Psoas muscle (tissue), 8 donors: Measurements from ENCODE around the gene MLIP. TPM values are rescaled to one million over a fixed set of nuclear protein-coding genes. Genes with fewer than 3 reads are reported as not detected.
"Not testable (repeated sequence)": the region's sequence is repeated elsewhere in the genome, so short reads cannot be mapped to it uniquely, and the experiment has no call there.

ENCODE experiments used
- ATAC-seq, 4 donors: fragments of 200-7000 bp; cut with Tn5 transposase; one replicate each; pipeline ENCODE4 v1.9.1; 2020; ENCODE audit warnings: moderate library complexity in 3 of 4, mild to moderate bottlenecking in 2 of 4
- DNase-seq, 2 donors: peaks; one replicate each; pipeline ENCODE4 v3.0.0-alpha.2; 2020
- H3K27ac ChIP-seq: fragments of 200-600 bp; one replicate; pipeline ENCODE4 v1.8.0; 2022
- H3K27me3 ChIP-seq, 3 donors: fragments of 200-600 bp in 1 of 3; one replicate each; pipeline versions ENCODE4 v1.6.1 to v1.8.0; 2013 to 2022; ENCODE audit warnings: low read length in 2 of 3, mild to moderate bottlenecking in 2 of 3, moderate library complexity in 1 of 3; ENCODE audit not compliant: insufficient read depth in 3 of 3
- H3K36me3 ChIP-seq, 2 donors: fragments of 200-600 bp in 1 of 2; one replicate each; pipeline versions ENCODE4 v1.6.1 to v1.8.0; 2013 to 2022; ENCODE audit warnings: low read depth in 1 of 2, mild to moderate bottlenecking in 1 of 2, moderate library complexity in 1 of 2; ENCODE audit not compliant: insufficient read depth in 1 of 2
- H3K4me1 ChIP-seq: fragments of 200-600 bp; one replicate; pipeline ENCODE4 v1.8.0; 2022
- H3K4me3 ChIP-seq: fragments of 200-600 bp; one replicate; pipeline ENCODE4 v1.8.0; 2022; ENCODE audit warnings: mild to moderate bottlenecking
- H3K9me3 ChIP-seq: fragments of 200-600 bp; one replicate; pipeline ENCODE4 v1.8.0; 2022
- WGBS, 3 donors: extraction: QIAGEN DNeasy Blood & Tissue Kit; methylation state at CpG; one replicate each; pipeline versions ENCODE4 v1.1.6 to v1.1.7; 2013; 5-methylcytosine and 5-hydroxymethylcytosine counted together
- intact Hi-C, 2 donors: fragments of 100-400 bp; cut with DNase I; formaldehyde crosslinking; loops; one replicate each; pipeline versions ENCODE4 v1.11.0 to v1.14.2; 2022
- polyA plus RNA-seq, 3 donors: library from polyadenylated mRNA; stranded (reverse); fragments of 200-250 nt; gene quantifications; one replicate each; pipeline ENCODE4 v1.2.3, GENCODE V29; 2013
- total RNA-seq, 4 donors: library from RNA; stranded (reverse); fragmentation: NEBNext Ultra II Directional in 2 of 4; extraction: Animal tissue kit (Norgen Biotek cat#: 25700) in 2 of 4; gene quantifications; one replicate each; pipeline versions ENCODE4 v1.2.1 to v1.2.4, GENCODE V29; 2021 to 2023
- TF ChIP-seq, protein P1 (sequence below): fragments of 200-600 bp; IDR thresholded peaks from one replicate; pipeline ENCODE4 v1.8.0; 2022; ENCODE audit warnings: antibody characterized with exemption
- donor health status: healthy with polysubstance abuse.
- donor health status: DM: no; HTN: no; CAD: no; lungs with moderate emphysema.
- donor health status: Bipolar disorder and iron deficiency.
- donor health status: healthy.
- donor health status: DM: yes; HTN: yes; CAD: no.
- donor health status: DM: no; HTN: no; CAD: no.
- donor health status: DM: no; HTN: no; CAD: no.
- donor health status: DM: yes; HTN: yes; CAD: no.

The MLIP gene
- total and polyA plus RNA-seq, 7 donors = 51.5 to 365 (median 163) TPM

- intact Hi-C loops = no loop called here
- Histone ChIP-seq H3K9me3 (no peaks in the 10 kb centered on the region), H3K27me3 (no peaks in the 10 kb centered on the region), H3K27ac (peak overlapping the region; percentile 11), H3K36me3 (peaks cover 0 to 46% of the 10 kb centered on the region in 2 donors), H3K4me1 (no peaks in the 10 kb centered on the region), H3K4me3 (no peak overlapping the region)
- ATAC-seq (peak in 1 of 4 donors; percentile 19), DNase-seq (no peak)
- WGBS, 3 donors = 66 to 72% (median 71%) methylated on average over 3 of the region's 3 CpGs
- TF ChIP-seq, protein P1, sequence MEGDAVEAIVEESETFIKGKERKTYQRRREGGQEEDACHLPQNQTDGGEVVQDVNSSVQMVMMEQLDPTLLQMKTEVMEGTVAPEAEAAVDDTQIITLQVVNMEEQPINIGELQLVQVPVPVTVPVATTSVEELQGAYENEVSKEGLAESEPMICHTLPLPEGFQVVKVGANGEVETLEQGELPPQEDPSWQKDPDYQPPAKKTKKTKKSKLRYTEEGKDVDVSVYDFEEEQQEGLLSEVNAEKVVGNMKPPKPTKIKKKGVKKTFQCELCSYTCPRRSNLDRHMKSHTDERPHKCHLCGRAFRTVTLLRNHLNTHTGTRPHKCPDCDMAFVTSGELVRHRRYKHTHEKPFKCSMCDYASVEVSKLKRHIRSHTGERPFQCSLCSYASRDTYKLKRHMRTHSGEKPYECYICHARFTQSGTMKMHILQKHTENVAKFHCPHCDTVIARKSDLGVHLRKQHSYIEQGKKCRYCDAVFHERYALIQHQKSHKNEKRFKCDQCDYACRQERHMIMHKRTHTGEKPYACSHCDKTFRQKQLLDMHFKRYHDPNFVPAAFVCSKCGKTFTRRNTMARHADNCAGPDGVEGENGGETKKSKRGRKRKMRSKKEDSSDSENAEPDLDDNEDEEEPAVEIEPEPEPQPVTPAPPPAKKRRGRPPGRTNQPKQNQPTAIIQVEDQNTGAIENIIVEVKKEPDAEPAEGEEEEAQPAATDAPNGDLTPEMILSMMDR = no peak
These were observed 82.3 kb downstream of the MLIP start for GRCh38 chr6:54193560-54193959.

DNA sequence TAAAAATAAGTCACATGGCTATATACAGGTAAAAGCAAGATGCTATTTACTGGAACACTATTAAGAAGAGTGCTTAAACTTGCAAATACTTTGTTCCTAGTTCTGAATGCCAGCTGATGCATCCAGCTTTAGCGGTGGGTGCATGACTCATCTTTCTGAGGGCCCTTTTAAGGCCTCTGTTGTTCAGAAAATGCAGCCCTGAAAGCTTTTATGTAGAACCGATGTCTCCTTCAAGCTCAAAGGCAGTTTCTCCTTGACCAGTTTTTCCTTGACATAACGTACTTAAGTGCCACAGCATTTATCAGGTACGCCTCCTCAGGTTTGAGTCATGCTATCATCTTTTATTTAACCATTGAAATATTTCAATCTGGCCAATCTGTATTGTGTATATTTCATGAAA, 82.8 kb downstream of the MLIP start:
- Histone ChIP-seq H3K4me1 (no peaks in the 10 kb centered on the region), H3K27ac (peak overlapping the region; percentile 11), H3K4me3 (no peak overlapping the region), H3K9me3 (no peaks in the 10 kb centered on the region), H3K36me3 (peaks cover 0 to 41% of the 10 kb centered on the region in 2 donors), H3K27me3 (no peaks in the 10 kb centered on the region)
- intact Hi-C loops = no loop called here
- ATAC-seq (peak in 3 of 4 donors; percentile 32 to 57 (median 44)), DNase-seq (no peak)
- 51 to 65% (median 52%) methylated on average over 4 of the region's 4 CpGs for WGBS, 3 donors
- TF ChIP-seq, protein P1 = no peak

GRCh38 chr6:54195637-54196036, 84.4 kb downstream of the MLIP start:
- H3K27me3 ChIP-seq = no peaks in the 10 kb centered on the region
- intact Hi-C loops = no loop called here
- ATAC-seq (no peak), DNase-seq (no peak)
- H3K27ac ChIP-seq = no peak overlapping the region
- H3K9me3 ChIP-seq = no peaks in the 10 kb centered on the region
- no peaks in the 10 kb centered on the region for H3K4me1 ChIP-seq
- H3K36me3 ChIP-seq = peaks cover 0 to 28% of the 10 kb centered on the region in 2 donors
- no peak overlapping the region for H3K4me3 ChIP-seq
- WGBS, 3 donors = 80 to 85% (median 83%) methylated on average over 3 of the region's 3 CpGs
- TF ChIP-seq, protein P1 = no peak

- Histone ChIP-seq H3K9me3 (no peaks in the 10 kb centered on the region), H3K27me3 (no peaks in the 10 kb centered on the region), H3K4me3 (no peak overlapping the region), H3K27ac (no peak overlapping the region), H3K36me3 (peaks cover 0 to 17% of the 10 kb centered on the region in 2 donors), H3K4me1 (no peaks in the 10 kb centered on the region)
- whole genome bisulfite sequencing, 3 donors = 94 to 96% (median 95%) methylated on average over 3 of the region's 3 CpGs
- ATAC-seq = peak in 1 of 4 donors; percentile 2
- TF ChIP-seq, protein P1 = no peak
- DNase-seq = no peak
- intact Hi-C loops = no loop called here
These were observed 85.7 kb downstream of the MLIP start for GRCh38 chr6:54196905-54197304.

GRCh38 chr6:54198134-54198533, 86.9 kb downstream of the MLIP start:
- Histone ChIP-seq H3K4me1 (no peaks in the 10 kb centered on the region), H3K9me3 (no peaks in the 10 kb centered on the region), H3K4me3 (no peak overlapping the region), H3K36me3 (peaks cover 0 to 19% of the 10 kb centered on the region in 2 donors), H3K27ac (no peak overlapping the region), H3K27me3 (no peaks in the 10 kb centered on the region)
- ATAC-seq = peak in 2 of 4 donors; percentile 14 to 23
- 86 to 97% (median 95%) methylated on average over 3 of the region's 3 CpGs for WGBS, 3 donors
- DNase-seq = no peak
- intact Hi-C loops = no loop called here
- TF ChIP-seq, protein P1 = no peak

- H3K4me3 ChIP-seq, H3K27me3 ChIP-seq, intact Hi-C loops, H3K27ac ChIP-seq, H3K9me3 ChIP-seq, ATAC-seq: not testable (repeated sequence)
- Histone ChIP-seq H3K4me1 (peaks cover 12% of the 10 kb centered on the region), H3K36me3 (peaks cover 0 to 20% of the 10 kb centered on the region in 2 donors)
- peak in 1 of 2 donors; percentile 25 for DNase-seq
- 92 to 95% (median 93%) methylated on average over 16 of the region's 16 CpGs for WGBS, 3 donors
These were observed 92.3 kb downstream of the MLIP start for GRCh38 chr6:54203474-54204035.
